Liver (tissue), 9 donors: ENCODE data around the gene SV2B. TPM values are rescaled to one million over a fixed set of nuclear protein-coding genes. Genes with fewer than 3 reads are reported as not detected.

ENCODE experiments used
- DNase-seq: peaks from one replicate; pipeline ENCODE4 v3.0.0-alpha.2; 2017; ENCODE audit warnings: low spot score
- H3K27ac ChIP-seq, 2 donors: one replicate each; pipeline ENCODE4 v1.7.0; 2013; ENCODE audit warnings: inconsistent platforms in 2 of 2, low read length in 2 of 2, control low read depth in 1 of 2, low read depth in 1 of 2, mild to moderate bottlenecking in 1 of 2
- H3K27me3 ChIP-seq, 4 donors: one replicate each; pipeline versions ENCODE4 v1.6.1 to v1.7.0; 2013; ENCODE audit warnings: low read length in 3 of 4, inconsistent platforms in 1 of 4, mild to moderate bottlenecking in 1 of 4, moderate library complexity in 1 of 4; ENCODE audit not compliant: control insufficient read depth in 4 of 4, insufficient read depth in 4 of 4
- H3K36me3 ChIP-seq, 4 donors: one replicate each; pipeline versions ENCODE4 v1.6.1 to v1.7.0; 2013; ENCODE audit warnings: low read length in 3 of 4, mild to moderate bottlenecking in 3 of 4, low read depth in 1 of 4, moderate library complexity in 1 of 4; ENCODE audit not compliant: control insufficient read depth in 4 of 4, insufficient read depth in 3 of 4
- H3K4me1 ChIP-seq, 4 donors: one replicate each; pipeline versions ENCODE4 v1.6.1 to v1.7.0; 2013; ENCODE audit warnings: low read length in 3 of 4, mild to moderate bottlenecking in 3 of 4, moderate library complexity in 1 of 4; ENCODE audit not compliant: control insufficient read depth in 4 of 4, insufficient read depth in 4 of 4
- H3K4me3 ChIP-seq, 3 donors: one replicate each; pipeline versions ENCODE4 v1.6.1 to v1.7.0; 2013; ENCODE audit warnings: low read length in 3 of 3, control low read depth in 1 of 3, low read depth in 1 of 3, mild to moderate bottlenecking in 1 of 3
- H3K9ac ChIP-seq, 2 donors: one replicate each; pipeline ENCODE4 v1.7.0; 2013; ENCODE audit warnings: low read length in 2 of 2, mild to moderate bottlenecking in 2 of 2, moderate library complexity in 2 of 2, control low read depth in 1 of 2, low read depth in 1 of 2
- H3K9me3 ChIP-seq, 4 donors: one replicate each; pipeline versions ENCODE4 v1.6.1 to v1.7.0; 2013; ENCODE audit warnings: low read length in 3 of 4; ENCODE audit not compliant: control insufficient read depth in 4 of 4
- ATF3 ChIP-seq: IDR thresholded peaks from 2 replicates; pipeline ENCODE4 v1.6.1; 2016; ENCODE audit warnings: antibody characterized with exemption
- CTCF ChIP-seq: fragments of 150-350 bp; IDR thresholded peaks from 2 replicates; pipeline ENCODE4 v1.5.1; 2017; ENCODE audit warnings: improper control_type of control experiment, low read depth, low read length; ENCODE audit not compliant: missing input control
- EGR1 ChIP-seq, 2 donors: IDR thresholded peaks; 2 replicates each; pipeline ENCODE4 v1.6.1; 2016 to 2018; ENCODE audit warnings: antibody characterized with exemption in 2 of 2, low read depth in 2 of 2
- FOXA1 ChIP-seq: IDR thresholded peaks from 2 replicates; pipeline ENCODE4 v1.6.1; 2016; ENCODE audit warnings: antibody characterized with exemption
- FOXA2 ChIP-seq: IDR thresholded peaks from 2 replicates; pipeline ENCODE4 v1.6.1; 2016; ENCODE audit warnings: antibody characterized with exemption
- GABPA ChIP-seq, 2 donors: IDR thresholded peaks in 1 of 2; conservative IDR thresholded peaks in 1 of 2; 2 replicates each; pipeline ENCODE4 v1.6.1; 2016; ENCODE audit warnings: antibody characterized with exemption in 2 of 2, mild to moderate bottlenecking in 1 of 2, moderate library complexity in 1 of 2
- HNF4G ChIP-seq: IDR thresholded peaks from 2 replicates; pipeline ENCODE4 v1.6.1; 2016; ENCODE audit warnings: antibody characterized with exemption
- JUND ChIP-seq, 2 donors: IDR thresholded peaks; 2 replicates each; pipeline ENCODE4 v1.6.1; 2016; ENCODE audit warnings: antibody characterized with exemption in 2 of 2
- MAX ChIP-seq: IDR thresholded peaks from 2 replicates; pipeline ENCODE4 v1.6.1; 2016; ENCODE audit warnings: antibody characterized with exemption
- NR2F2 ChIP-seq: IDR thresholded peaks from 2 replicates; pipeline ENCODE4 v1.6.1; 2016; ENCODE audit warnings: antibody characterized with exemption
- RAD21 ChIP-seq, 2 donors: IDR thresholded peaks; 2 replicates each; pipeline ENCODE4 v1.6.1; 2016; ENCODE audit warnings: antibody characterized with exemption in 2 of 2, mild to moderate bottlenecking in 2 of 2
- REST ChIP-seq: IDR thresholded peaks from 2 replicates; pipeline ENCODE4 v1.6.1; 2016; ENCODE audit warnings: antibody characterized with exemption, mild to moderate bottlenecking
- RXRA ChIP-seq, 2 donors: IDR thresholded peaks; 2 replicates each; pipeline ENCODE4 v1.6.1; 2017 to 2018; ENCODE audit warnings: antibody characterized with exemption in 2 of 2, mild to moderate bottlenecking in 1 of 2
- SP1 ChIP-seq: IDR thresholded peaks from 2 replicates; pipeline ENCODE4 v1.6.1; 2018; ENCODE audit warnings: antibody characterized with exemption, mild to moderate bottlenecking
- TAF1 ChIP-seq: conservative IDR thresholded peaks from 2 replicates; pipeline ENCODE4 v1.6.1; 2016; ENCODE audit warnings: antibody characterized with exemption, mild to moderate bottlenecking
- YY1 ChIP-seq: IDR thresholded peaks from 2 replicates; pipeline ENCODE4 v1.6.1; 2016; ENCODE audit warnings: antibody characterized with exemption, mild to moderate bottlenecking
- ZBTB33 ChIP-seq: IDR thresholded peaks from 2 replicates; pipeline ENCODE4 v1.6.1; 2016; ENCODE audit warnings: antibody characterized with exemption
- WGBS: extraction: QIAGEN DNeasy Blood & Tissue Kit; methylation state at CpG from one replicate; pipeline ENCODE4 v1.1.7; 2013; 5-methylcytosine and 5-hydroxymethylcytosine counted together
- polyA plus RNA-seq, 2 donors: library from polyadenylated mRNA; stranded (reverse) in 1 of 2; unstranded in 1 of 2; fragments of 200-250 nt in 1 of 2; fragments of >200 nt in 1 of 2; fragmentation: Nextera tagmentation in 1 of 2; extraction: Ambion mirVana in 1 of 2; gene quantifications; one replicate each; pipeline versions ENCODE4 v1.2.1 to v1.2.3, GENCODE V29; 2013 to 2015
- total RNA-seq, 2 donors: library from RNA; depleted of rRNA; stranded (reverse); fragments of >200 nt; gene quantifications; one replicate each; pipeline ENCODE4 v1.2.3, GENCODE V29; 2014
- donor health status: healthy.
- donor health status: healthy.
- donor health status: healthy.
- donor health status: healthy.
- donor health status: healthy.

SV2B gene
- total and polyA plus RNA-seq, 4 donors, result 0.08 to 0.16 (median 0.09) TPM; not detected in 1

DNA sequence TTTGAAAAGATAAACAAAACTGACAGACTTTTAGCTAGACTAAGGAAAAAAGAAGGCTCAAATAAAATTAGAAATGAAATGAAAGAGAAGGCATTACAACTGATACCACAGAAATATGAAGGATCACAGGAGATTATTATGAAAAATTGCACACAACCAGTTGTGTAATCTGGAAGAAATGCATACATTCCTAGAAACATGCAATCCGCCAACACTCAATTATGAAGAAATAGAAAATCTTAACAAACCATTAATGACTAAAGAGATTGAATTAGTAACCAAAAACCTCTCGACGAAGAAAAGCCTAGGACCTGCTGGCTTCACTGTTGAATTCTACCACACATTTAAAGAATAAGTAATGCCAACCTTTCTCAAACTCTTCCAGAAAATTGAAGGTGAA is 149.5 kb downstream of the SV2B start:
- H3K36me3 ChIP-seq, result no peaks in the 10 kb centered on the region
- TF ChIP-seq FOXA1, result no peak
- no peak for TF ChIP-seq ATF3
- no peak for TF ChIP-seq RXRA (IDR thresholded peaks at IDR 0.05)
- TF ChIP-seq RAD21 (IDR thresholded peaks at IDR 0.05), result no peak
- TF ChIP-seq REST, result no peak
- TF ChIP-seq EGR1 (IDR thresholded peaks at IDR 0.05; ENCODE audit: low read depth in 2 of 2), result no peak
- TF ChIP-seq MAX, result no peak
- TF ChIP-seq CTCF, result no peak
- no peaks in the 10 kb centered on the region for H3K4me1 ChIP-seq
- no peak for DNase-seq
- H3K4me3 ChIP-seq, result no peak overlapping the region
- no peak overlapping the region for H3K27ac ChIP-seq
- H3K27me3 ChIP-seq, result no peaks in the 10 kb centered on the region
- 92% methylated on average over 3 of the region's 3 CpGs for WGBS
- H3K9me3 ChIP-seq, result no peaks in the 10 kb centered on the region
- H3K9ac ChIP-seq, result no peak overlapping the region

DNA sequence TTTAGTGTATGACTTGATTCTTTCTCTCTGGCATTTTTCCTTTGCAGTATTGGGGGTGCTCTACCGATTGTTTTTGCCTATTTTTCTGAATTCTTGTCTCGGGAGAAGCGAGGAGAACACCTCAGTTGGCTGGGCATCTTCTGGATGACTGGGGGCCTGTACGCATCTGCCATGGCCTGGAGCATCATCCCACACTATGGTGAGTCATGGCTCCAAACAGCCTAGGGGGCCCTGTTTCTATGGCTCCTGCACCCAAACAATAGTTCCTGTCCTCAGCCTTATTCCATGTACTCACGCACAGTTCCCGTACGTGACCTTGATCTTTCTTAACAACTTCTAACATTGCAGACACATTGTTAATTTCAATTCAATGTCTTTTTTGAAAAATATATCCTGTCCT is 152.3 kb downstream of the SV2B start:
- H3K27ac ChIP-seq, result no peak overlapping the region
- no peak for DNase-seq
- H3K9me3 ChIP-seq, result no peaks in the 10 kb centered on the region
- TF ChIP-seq MAX (no peak), YY1 (no peak), ZBTB33 (no peak), RXRA (IDR thresholded peaks at IDR 0.05) (no peak), CTCF (no peak), GABPA (IDR thresholded peaks at IDR 0.05 in 1 of 2, conservative IDR thresholded peaks at IDR 0.05 in 1 of 2) (no peak), NR2F2 (no peak), EGR1 (IDR thresholded peaks at IDR 0.05; ENCODE audit: low read depth in 2 of 2) (no peak), FOXA1 (no peak), RAD21 (IDR thresholded peaks at IDR 0.05) (no peak), REST (no peak), TAF1 (no peak), FOXA2 (no peak), SP1 (no peak), JUND (IDR thresholded peaks at IDR 0.05) (no peak), HNF4G (no peak)
- H3K4me3 ChIP-seq, result no peak overlapping the region
- H3K9ac ChIP-seq, result no peak overlapping the region
- H3K4me1 ChIP-seq, result no peaks in the 10 kb centered on the region
- H3K27me3 ChIP-seq, result no peaks in the 10 kb centered on the region
- 89% methylated on average over 7 of the region's 7 CpGs for WGBS
- H3K36me3 ChIP-seq, result no peaks in the 10 kb centered on the region
